IMR-90 (cell line): ENCODE results near the gene CCDC177. TPM values are rescaled to one million over a fixed set of nuclear protein-coding genes. Genes with fewer than 3 reads are reported as not detected.

Source experiments
- ATAC-seq: fragments of 200-7000 bp; cut with Tn5 transposase; 2 replicates; pipeline ENCODE4 v1.9.1; 2020; ENCODE audit warnings: low read depth, mild to moderate bottlenecking, moderate library complexity
- BruUV-seq: library from RNA; stranded (reverse); fragments of 400-500 nt; replicated peaks from 2 replicates; lab custom pipeline; 2021; lab: Mats Ljungman, UMichigan
- CTCF ChIA-PET: fragments of 300-600 bp; formaldehyde crosslinking; extraction: SDS; loops from one replicate; lab custom pipeline; 2021; ENCODE audit warnings: antibody characterized with exemption; lab: Yijun Ruan, JAX
- POLR2A ChIA-PET: fragments of 300-600 bp; sonication (Branson Sonifier 250); formaldehyde crosslinking; loops from one replicate; lab custom pipeline; 2022; ENCODE audit warnings: antibody characterized with exemption; ENCODE audit not compliant: unreplicated experiment; lab: Charles Lee
- DNase-seq: peaks from one replicate; pipeline ENCODE4 v3.0.0; 2013
- H2AFZ ChIP-seq: replicated peaks from 2 replicates; pipeline ENCODE3; 2013; ENCODE audit warnings: low read length, mild to moderate bottlenecking; ENCODE audit not compliant: poor library complexity
- H2AK5ac ChIP-seq: 2 replicates; pipeline ENCODE4 v1.6.1; 2013; ENCODE audit warnings: low read depth, low read length, inconsistent platforms
- H2AK9ac ChIP-seq: replicated peaks from 2 replicates; pipeline ENCODE3; 2013; ENCODE audit warnings: mild to moderate bottlenecking, low read depth, low read length, moderate library complexity; ENCODE audit not compliant: poor library complexity
- H2BK120ac ChIP-seq: 2 replicates; pipeline ENCODE4 v1.6.1; 2013; ENCODE audit warnings: low read depth, low read length, inconsistent platforms
- H2BK15ac ChIP-seq: 3 replicates; pipeline ENCODE4 v1.6.1; 2013; ENCODE audit warnings: low read depth, low read length, inconsistent platforms
- H2BK20ac ChIP-seq: 2 replicates; pipeline ENCODE4 v1.6.1; 2013; ENCODE audit warnings: low read depth, mild to moderate bottlenecking, inconsistent platforms, low read length, moderate library complexity
- H2BK5ac ChIP-seq: 2 replicates; pipeline ENCODE4 v1.6.1; 2013; ENCODE audit warnings: mild to moderate bottlenecking, low read depth, low read length, inconsistent platforms; ENCODE audit not compliant: poor library complexity, severe bottlenecking
- H3K14ac ChIP-seq: replicated peaks from 2 replicates; pipeline ENCODE4 v1.6.1; 2013; ENCODE audit warnings: low read depth, low read length, inconsistent platforms
- H3K18ac ChIP-seq: 2 replicates; pipeline ENCODE4 v1.6.1; 2013; ENCODE audit warnings: low read depth, low read length, control low read depth
- H3K23ac ChIP-seq: 2 replicates; pipeline ENCODE4 v1.6.1; 2013; ENCODE audit warnings: low read depth, low read length, inconsistent platforms
- H3K27ac ChIP-seq: 2 replicates; pipeline ENCODE4 v1.5.1; 2013; ENCODE audit warnings: mild to moderate bottlenecking, control low read depth, low read length; ENCODE audit not compliant: insufficient read depth
- H3K27me3 ChIP-seq: 2 replicates; pipeline ENCODE4 v1.6.1; 2013; ENCODE audit warnings: low read length; ENCODE audit not compliant: control insufficient read depth, insufficient read depth
- H3K36me3 ChIP-seq: 2 replicates; pipeline ENCODE4 v1.6.1; 2013; ENCODE audit warnings: low read length, mixed read lengths; ENCODE audit not compliant: control insufficient read depth, insufficient read depth
- H3K4ac ChIP-seq: 2 replicates; pipeline ENCODE4 v1.6.1; 2013; ENCODE audit warnings: low read depth, low read length, inconsistent platforms
- H3K4me1 ChIP-seq: 2 replicates; pipeline ENCODE4 v1.6.1; 2013; ENCODE audit warnings: low read length, mixed read lengths; ENCODE audit not compliant: control insufficient read depth, insufficient read depth
- H3K4me2 ChIP-seq: 2 replicates; pipeline ENCODE4 v1.6.1; 2013; ENCODE audit warnings: low read depth, mild to moderate bottlenecking, control low read depth, low read length, moderate library complexity
- H3K4me3 ChIP-seq: 2 replicates; pipeline ENCODE4 v1.5.1; 2013; ENCODE audit warnings: low read depth, mild to moderate bottlenecking, control low read depth, low read length, moderate library complexity; ENCODE audit not compliant: insufficient read depth
- H3K56ac ChIP-seq: 2 replicates; pipeline ENCODE4 v1.6.1; 2013; ENCODE audit warnings: low read length, inconsistent platforms; ENCODE audit not compliant: insufficient read depth; ENCODE audit errors: extremely low read depth
- H3K79me1 ChIP-seq, 2 experiments: 2 replicates each; pipeline ENCODE4 v1.6.1; 2013; ENCODE audit warnings: low read length in 2 of 2, inconsistent platforms in 1 of 2, low read depth in 1 of 2
- H3K9ac ChIP-seq: 2 replicates; pipeline ENCODE4 v1.6.1; 2013; ENCODE audit warnings: low read depth, low read length, control low read depth
- H3K9me1 ChIP-seq: 2 replicates; pipeline ENCODE4 v1.6.1; 2013; ENCODE audit warnings: low read length, inconsistent platforms; ENCODE audit not compliant: insufficient read depth
- H3K9me3 ChIP-seq: 2 replicates; pipeline ENCODE4 v1.6.1; 2013; ENCODE audit warnings: low read length; ENCODE audit not compliant: control insufficient read depth, insufficient read depth
- H4K20me1 ChIP-seq: 2 replicates; pipeline ENCODE4 v1.6.1; 2013; ENCODE audit warnings: low read length, inconsistent platforms; ENCODE audit not compliant: insufficient read depth
- H4K5ac ChIP-seq: 2 replicates; pipeline ENCODE4 v1.6.1; 2013; ENCODE audit warnings: mild to moderate bottlenecking, low read depth, low read length, control low read depth
- H4K8ac ChIP-seq, 2 experiments: 2 replicates each; pipeline ENCODE4 v1.6.1; 2013; ENCODE audit warnings: low read depth in 2 of 2, low read length in 2 of 2, control low read depth in 1 of 2, inconsistent platforms in 1 of 2
- H4K91ac ChIP-seq: 2 replicates; pipeline ENCODE4 v1.6.1; 2013; ENCODE audit warnings: low read depth, low read length, inconsistent platforms; ENCODE audit not compliant: insufficient read depth
- CTCF ChIP-seq: conservative IDR thresholded peaks from 2 replicates; pipeline ENCODE4 v1.5.1; 2012; ENCODE audit warnings: mild to moderate bottlenecking, low read depth, low read length, improper control_type of control experiment
- MAFK ChIP-seq: IDR thresholded peaks from 2 replicates; pipeline ENCODE4 v1.6.1; 2012; ENCODE audit warnings: low read depth, low read length, improper control_type of control experiment
- WGBS, 2 experiments: methylation state at CpG; one replicate each; pipeline versions ENCODE4 v1.1.5 to v1.1.7; 2013; ENCODE audit warnings: missing lambda C conversion rate in 2 of 2; ENCODE audit not compliant: insufficient read length in 1 of 2; ENCODE audit errors: extremely low coverage in 2 of 2; 5-methylcytosine and 5-hydroxymethylcytosine counted together
- dilution Hi-C: fragments of 300-500 bp; cut with HindIII; formaldehyde crosslinking; loops from one replicate; pipeline ENCODE4 v1.14.3; 2018; ENCODE audit warnings: low sequenced_read_pairs; ENCODE audit not compliant: unreplicated experiment
- in situ Hi-C: fragments of 300-500 bp; cut with MboI; formaldehyde crosslinking; loops from 3 replicates; pipeline ENCODE4 v1.14.3; 2019; ENCODE audit warnings: low sequenced_read_pairs, inconsistent platforms, mixed read lengths
- intact Hi-C: fragments of 100-400 bp; cut with micrococcal nuclease; formaldehyde crosslinking; loops from 2 replicates; pipeline ENCODE4 v1.10.0; 2022
- polyA plus RNA-seq, 3 experiments: library from polyadenylated mRNA; depleted of rRNA; stranded (reverse); fragments of >200 nt; gene quantifications; 2 replicates each; pipeline ENCODE4 v1.2.3, GENCODE V29; 2012; ENCODE audit warnings: low replicate concordance in 1 of 3
- total RNA-seq: library from RNA; depleted of rRNA; stranded (reverse); fragments of >200 nt; gene quantifications from 2 replicates; pipeline ENCODE4 v1.2.3, GENCODE V29; 2012

The CCDC177 gene
- total and polyA plus RNA-seq, 2 of the 4 experiments (the other 2 are of a cell fraction): not detected

GRCh38 chr14:69616408-69616773 lies 41.7 kb upstream of the CCDC177 start:
- Histone ChIP-seq H3K4me2 (peak overlapping the region; percentile 68), H3K27ac (peak overlapping the region; percentile 34; the same call in 1 of the 2 replicates), H2BK5ac (peak overlapping the region; percentile 87), H2AK5ac (no peak overlapping the region), H3K79me1 (peaks cover 30 to 83% of the 10 kb centered on the region in 2 experiments), H3K14ac (0 out of 2 replicates have a peak overlapping the region, but pooled peaks have one; percentile 2), H3K56ac (peak overlapping the region; percentile 27; the same call in 1 of the 2 replicates), H4K8ac (0 out of 4 replicates have a peak overlapping the region, but pooled peaks of 1 of the 2 experiments have one; percentile 20), H3K4me1 (peaks cover 25% of the 10 kb centered on the region), H3K9me1 (peaks cover 21% of the 10 kb centered on the region), H3K4me3 (peak overlapping the region; percentile 23; the same call in 1 of the 2 replicates), H3K18ac (peak overlapping the region; percentile 42), H4K91ac (no peak overlapping the region), H2AFZ (no peak overlapping the region), H3K4ac (no peak overlapping the region), H3K23ac (peak overlapping the region; percentile 26; the same call in 1 of the 2 replicates), H4K20me1 (peaks cover 69% of the 10 kb centered on the region), H2BK20ac (no peak overlapping the region), H3K9ac (peak overlapping the region; percentile 41; the same call in 1 of the 2 replicates), H2AK9ac (no peak overlapping the region), H3K36me3 (no peaks in the 10 kb centered on the region), H3K9me3 (no peaks in the 10 kb centered on the region), H4K5ac (peak overlapping the region; percentile 32; the same call in 1 of the 2 replicates), H2BK15ac (no peak overlapping the region), H3K27me3 (no peaks in the 10 kb centered on the region), H2BK120ac (no peak overlapping the region)
- in situ Hi-C loops: no loop called here
- dilution Hi-C loops: no loop called here
- BruUV-seq: no TSS peak
- ATAC-seq (no peak), DNase-seq (no peak)
- CTCF ChIA-PET: interaction anchor here (0.7 to 0.8 kb wide), 2 partner anchors 36 to 111 kb away, joined by 4 read pairs; no protein-coding TSS in a partner anchor
- intact Hi-C loops: loop anchor here (2.0 kb wide), 1 partner anchor 14 kb away; no protein-coding TSS in a partner anchor
- WGBS, 2 experiments: no CpG with 5 or more reads among the region's 1 CpG
- TF ChIP-seq MAFK (peak; percentile 59), CTCF (no peak)
- POLR2A ChIA-PET: interaction anchor here (0.9 kb wide), 1 partner anchor 9 kb away, joined by 3 read pairs; no protein-coding TSS in a partner anchor
